ENCODE data around the gene GATD1.

DNA sequence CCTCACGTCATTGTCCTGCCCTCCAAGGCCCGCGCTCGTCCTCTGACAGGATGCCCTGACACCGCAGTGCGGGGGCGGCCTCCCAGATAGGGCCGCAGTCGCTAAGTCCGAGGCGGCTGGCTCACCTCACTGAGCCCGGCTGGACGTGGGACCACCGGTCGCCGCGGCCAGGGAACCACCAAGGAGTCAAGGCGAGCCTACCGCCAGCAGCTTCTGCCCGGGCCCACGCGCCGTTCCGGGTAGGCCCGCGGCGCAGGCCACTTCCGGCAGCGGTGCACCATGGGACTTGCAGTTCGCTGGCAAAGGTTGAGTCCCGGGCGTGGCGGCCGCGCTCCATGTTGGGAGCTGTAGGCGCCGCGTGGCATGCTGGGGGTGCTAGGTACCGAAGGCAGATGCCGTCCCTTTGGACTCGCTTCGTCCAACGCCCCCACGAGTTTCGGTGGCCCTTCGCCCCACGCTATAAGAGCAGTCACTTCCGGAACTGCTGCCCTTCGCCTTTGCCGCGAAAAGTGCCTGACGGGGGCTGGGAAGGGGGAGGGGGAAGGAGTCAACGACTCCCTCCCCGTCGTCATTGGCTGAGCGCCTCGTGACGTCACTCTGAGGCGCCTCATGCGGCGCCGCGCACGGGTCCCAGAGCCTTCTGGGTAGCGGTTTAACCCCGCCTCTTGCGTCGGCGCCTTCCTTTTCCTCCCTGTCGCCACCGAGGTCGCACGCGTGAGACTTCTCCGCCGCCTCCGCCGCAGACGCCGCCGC, 32.2 kb upstream of the GATD1 start, which contains the start of gene RPLP2:
- TF ChIP-seq POLR2A (IDR thresholded peaks at IDR 0.05): peak in 2 of 4 donors; percentile 55 to 85
- TF ChIP-seq POLR2AphosphoS5 (IDR thresholded peaks at IDR 0.05): peak; percentile 95 to 98 (median 98)
- TF ChIP-seq, protein P1, sequence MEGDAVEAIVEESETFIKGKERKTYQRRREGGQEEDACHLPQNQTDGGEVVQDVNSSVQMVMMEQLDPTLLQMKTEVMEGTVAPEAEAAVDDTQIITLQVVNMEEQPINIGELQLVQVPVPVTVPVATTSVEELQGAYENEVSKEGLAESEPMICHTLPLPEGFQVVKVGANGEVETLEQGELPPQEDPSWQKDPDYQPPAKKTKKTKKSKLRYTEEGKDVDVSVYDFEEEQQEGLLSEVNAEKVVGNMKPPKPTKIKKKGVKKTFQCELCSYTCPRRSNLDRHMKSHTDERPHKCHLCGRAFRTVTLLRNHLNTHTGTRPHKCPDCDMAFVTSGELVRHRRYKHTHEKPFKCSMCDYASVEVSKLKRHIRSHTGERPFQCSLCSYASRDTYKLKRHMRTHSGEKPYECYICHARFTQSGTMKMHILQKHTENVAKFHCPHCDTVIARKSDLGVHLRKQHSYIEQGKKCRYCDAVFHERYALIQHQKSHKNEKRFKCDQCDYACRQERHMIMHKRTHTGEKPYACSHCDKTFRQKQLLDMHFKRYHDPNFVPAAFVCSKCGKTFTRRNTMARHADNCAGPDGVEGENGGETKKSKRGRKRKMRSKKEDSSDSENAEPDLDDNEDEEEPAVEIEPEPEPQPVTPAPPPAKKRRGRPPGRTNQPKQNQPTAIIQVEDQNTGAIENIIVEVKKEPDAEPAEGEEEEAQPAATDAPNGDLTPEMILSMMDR (IDR thresholded peaks at IDR 0.05): no peak
- peak; percentile 59 for TF ChIP-seq EP300 (IDR thresholded peaks at IDR 0.05)

Measured in stomach (tissue), 4 donors.